HCT116 (cell line): ENCODE measurements around the gene ERGIC3. TPM values are rescaled to one million over a fixed set of nuclear protein-coding genes. Genes with fewer than 3 reads are reported as not detected.

ENCODE experiments used
- ATAC-seq: fragments of 200-7000 bp; cut with Tn5 transposase; 2 replicates; pipeline ENCODE4 v1.9.1; 2020; ENCODE audit warnings: mild to moderate bottlenecking, moderate library complexity
- BruUV-seq: library from RNA; stranded (reverse); fragments of 400-500 nt; replicated peaks from 2 replicates; lab custom pipeline; 2021; lab: Mats Ljungman, UMichigan
- CTCF ChIA-PET: fragments of 300-600 bp; sonication (Branson Sonifier 250); formaldehyde crosslinking; loops from one replicate; lab custom pipeline; 2021; ENCODE audit warnings: antibody characterized with exemption; lab: Charles Lee
- POLR2A ChIA-PET: fragments of 300-600, 350-600 bp; sonication (Branson Sonifier 250); formaldehyde crosslinking; loops from one replicate; lab custom pipeline; 2021; ENCODE audit warnings: antibody characterized with exemption; lab: Charles Lee
- RAD21 ChIA-PET, 2 experiments: fragments of 300-600 bp; sonication (Branson Sonifier 250); formaldehyde crosslinking; loops; one replicate each; lab custom pipeline; 2023; ENCODE audit warnings: low total read pairs in 2 of 2; ENCODE audit not compliant: uncharacterized antibody in 2 of 2, unreplicated experiment in 2 of 2, low non-redundant PET in 1 of 2; lab: Charles Lee
- DNase-seq: peaks from one replicate; pipeline ENCODE4 v3.0.0-alpha.2; 2010; ENCODE audit warnings: low read depth, low spot score
- H2AFZ ChIP-seq: fragments of 200-600 bp; shearing (Covaris generic), sonication (generic); 2 replicates; pipeline ENCODE4 v1.6.1; 2017; ENCODE audit warnings: low read depth, mixed run types, mixed read lengths, antibody characterized with exemption, low read length; ENCODE audit not compliant: poor library complexity, severe bottlenecking
- H3K27ac ChIP-seq: 2 replicates; pipeline ENCODE4 v1.5.1; 2012; ENCODE audit warnings: low read depth, low read length
- H3K27me3 ChIP-seq: fragments of 200-600 bp; sonication (generic); 2 replicates; pipeline ENCODE4 v1.6.1; 2016; ENCODE audit warnings: mixed run types, low read length, mixed read lengths; ENCODE audit not compliant: insufficient read depth
- H3K36me3 ChIP-seq, 2 experiments: fragments of 200-500 bp in 1 of 2; fragments of 200-600 bp in 1 of 2; sonication (Bioruptor generic) in 1 of 2; sonication (generic) in 1 of 2; 2 replicates each; pipeline versions ENCODE4 v1.5.1 to v1.6.1; 2014 to 2016; ENCODE audit warnings: low read length in 2 of 2, inconsistent platforms in 1 of 2, mixed read lengths in 1 of 2, mixed run types in 1 of 2; ENCODE audit not compliant: insufficient read depth in 2 of 2, control insufficient read depth in 1 of 2
- H3K4me1 ChIP-seq, 2 experiments: fragments of 200-600 bp in 1 of 2; sonication (generic) in 1 of 2; 2 replicates each; pipeline versions ENCODE4 v1.5.1 to v1.6.1; 2012 to 2017; ENCODE audit warnings: low read length in 2 of 2, inconsistent platforms in 1 of 2, mild to moderate bottlenecking in 1 of 2, mixed read lengths in 1 of 2, mixed run types in 1 of 2, moderate library complexity in 1 of 2; ENCODE audit not compliant: insufficient read depth in 2 of 2, control insufficient read depth in 1 of 2
- H3K4me2 ChIP-seq: fragments of 200-600 bp; sonication (generic); 2 replicates; pipeline ENCODE4 v1.6.1; 2017; ENCODE audit warnings: mixed run types, low read length, mixed read lengths
- H3K4me3 ChIP-seq, 2 experiments: fragments of 200-600 bp in 1 of 2; sonication (generic) in 1 of 2; replicated peaks in 1 of 2; 2 replicates each; pipeline ENCODE4 v1.5.1; 2011 to 2016; ENCODE audit warnings: low read length in 2 of 2, control low read depth in 1 of 2, low read depth in 1 of 2, mild to moderate bottlenecking in 1 of 2, mixed read lengths in 1 of 2, mixed run types in 1 of 2
- H3K79me2 ChIP-seq: fragments of 200-600 bp; sonication (generic); 2 replicates; pipeline ENCODE4 v1.6.1; 2017; ENCODE audit warnings: mild to moderate bottlenecking, mixed run types, low read length, moderate library complexity, mixed read lengths; ENCODE audit not compliant: insufficient read depth
- H3K9ac ChIP-seq: fragments of 200-600 bp; sonication (generic); 2 replicates; pipeline ENCODE4 v1.6.1; 2016; ENCODE audit warnings: low read length, mixed read lengths
- H3K9me2 ChIP-seq: fragments of 200-600 bp; sonication (generic), shearing (Covaris generic); 2 replicates; pipeline ENCODE4 v1.6.1; 2017; ENCODE audit warnings: mixed run types, mild to moderate bottlenecking, moderate library complexity; ENCODE audit not compliant: insufficient read depth
- H3K9me3 ChIP-seq, 2 experiments: fragments of 200-500 bp in 1 of 2; fragments of 200-600 bp in 1 of 2; sonication (Bioruptor generic) in 1 of 2; sonication (generic) in 1 of 2; 2 replicates each; pipeline ENCODE4 v1.6.1; 2014 to 2017; ENCODE audit warnings: low read length in 2 of 2, mixed read lengths in 2 of 2, inconsistent platforms in 1 of 2, low read depth in 1 of 2, mild to moderate bottlenecking in 1 of 2, mixed run types in 1 of 2, moderate library complexity in 1 of 2; ENCODE audit not compliant: control insufficient read depth in 1 of 2, insufficient read depth in 1 of 2
- H4K20me1 ChIP-seq: fragments of 200-600 bp; sonication (generic), shearing (Covaris generic); 2 replicates; pipeline ENCODE4 v1.6.1; 2017; ENCODE audit warnings: mixed run types, mild to moderate bottlenecking, moderate library complexity; ENCODE audit not compliant: insufficient read depth
- ATF3 ChIP-seq: IDR thresholded peaks from 2 replicates; pipeline ENCODE4 v1.6.1; 2012
- CBX3 ChIP-seq: IDR thresholded peaks from 2 replicates; pipeline ENCODE4 v1.6.1; 2012; ENCODE audit warnings: low read depth
- REST ChIP-seq: IDR thresholded peaks from 2 replicates; pipeline ENCODE4 v1.6.1; 2012; ENCODE audit warnings: low read depth
- SIN3A ChIP-seq: IDR thresholded peaks from 2 replicates; pipeline ENCODE4 v1.6.1; 2012; ENCODE audit warnings: low read depth
- ZFX ChIP-seq: fragments of 450-650 bp; IDR thresholded peaks from 2 replicates; pipeline ENCODE4 v1.6.1; 2017
- intact Hi-C: fragments of 100-400 bp; cut with micrococcal nuclease; formaldehyde crosslinking; loops from 2 replicates; pipeline ENCODE4 v1.10.0; 2022
- total RNA-seq: library from RNA; stranded (reverse); gene quantifications from one replicate; pipeline ENCODE4 v1.2.1, GENCODE V29; 2021; ENCODE audit not compliant: unreplicated experiment
- TF ChIP-seq, protein P1 (sequence below), 3 experiments: fragments of 200-600 bp in 1 of 3; sonication (generic) in 1 of 3; IDR thresholded peaks in 2 of 3; conservative IDR thresholded peaks in 1 of 3; 2 replicates each; pipeline ENCODE4 v1.5.1; 2012 to 2017; ENCODE audit warnings: low read depth in 2 of 3, low read length in 2 of 3, antibody characterized with exemption in 1 of 3, borderline replicate concordance in 1 of 3, control low read depth in 1 of 3, mild to moderate bottlenecking in 1 of 3, mixed read lengths in 1 of 3, mixed run types in 1 of 3, moderate library complexity in 1 of 3; ENCODE audit not compliant: insufficient read depth in 1 of 3
- TF ChIP-seq, protein P2 (sequence below): IDR thresholded peaks from 2 replicates; pipeline ENCODE4 v1.6.1; 2011; ENCODE audit warnings: mild to moderate bottlenecking, low read length, moderate library complexity; ENCODE audit not compliant: insufficient replicate concordance; ENCODE audit errors: extremely low read depth

The ERGIC3 gene
- total RNA-seq, 1 experiment from 2014 or later, result 229 TPM

- TF ChIP-seq REST (no peak), SIN3A (no peak), ZFX (no peak), CBX3 (no peak)
- TF ChIP-seq, protein P1, sequence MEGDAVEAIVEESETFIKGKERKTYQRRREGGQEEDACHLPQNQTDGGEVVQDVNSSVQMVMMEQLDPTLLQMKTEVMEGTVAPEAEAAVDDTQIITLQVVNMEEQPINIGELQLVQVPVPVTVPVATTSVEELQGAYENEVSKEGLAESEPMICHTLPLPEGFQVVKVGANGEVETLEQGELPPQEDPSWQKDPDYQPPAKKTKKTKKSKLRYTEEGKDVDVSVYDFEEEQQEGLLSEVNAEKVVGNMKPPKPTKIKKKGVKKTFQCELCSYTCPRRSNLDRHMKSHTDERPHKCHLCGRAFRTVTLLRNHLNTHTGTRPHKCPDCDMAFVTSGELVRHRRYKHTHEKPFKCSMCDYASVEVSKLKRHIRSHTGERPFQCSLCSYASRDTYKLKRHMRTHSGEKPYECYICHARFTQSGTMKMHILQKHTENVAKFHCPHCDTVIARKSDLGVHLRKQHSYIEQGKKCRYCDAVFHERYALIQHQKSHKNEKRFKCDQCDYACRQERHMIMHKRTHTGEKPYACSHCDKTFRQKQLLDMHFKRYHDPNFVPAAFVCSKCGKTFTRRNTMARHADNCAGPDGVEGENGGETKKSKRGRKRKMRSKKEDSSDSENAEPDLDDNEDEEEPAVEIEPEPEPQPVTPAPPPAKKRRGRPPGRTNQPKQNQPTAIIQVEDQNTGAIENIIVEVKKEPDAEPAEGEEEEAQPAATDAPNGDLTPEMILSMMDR (IDR thresholded peaks at IDR 0.05 in 2 of 3, conservative IDR thresholded peaks at IDR 0.05 in 1 of 3; ENCODE audit: borderline replicate concordance in 1 of 3, insufficient read depth in 1 of 3, low read depth in 2 of 3, low read length in 2 of 3), result no peak
Observed at GRCh38 chr20:35502352-35502751, 39.5 kb upstream of the ERGIC3 start (continued).

GRCh38 chr20:35503281-35503680 is 38.6 kb upstream of the ERGIC3 start:
- no peak overlapping the region for H3K4me3 ChIP-seq
- ChIA-PET POLR2A (no interaction called here), RAD21 (no interaction called here), CTCF (interaction anchor here (1.1 kb wide), 1 partner anchor 56 kb away, joined by 3 read pairs; no protein-coding TSS in a partner anchor)
- no peaks in the 10 kb centered on the region for H3K9me2 ChIP-seq
- H3K27ac ChIP-seq, result no peak overlapping the region
- no peak overlapping the region for H2AFZ ChIP-seq
- H3K36me3 ChIP-seq, result peaks cover 15 to 34% of the 10 kb centered on the region in 2 experiments; a peak in 3 of 4 replicates
- no peaks in the 10 kb centered on the region for H3K9me3 ChIP-seq
- TF ChIP-seq, protein P2, sequence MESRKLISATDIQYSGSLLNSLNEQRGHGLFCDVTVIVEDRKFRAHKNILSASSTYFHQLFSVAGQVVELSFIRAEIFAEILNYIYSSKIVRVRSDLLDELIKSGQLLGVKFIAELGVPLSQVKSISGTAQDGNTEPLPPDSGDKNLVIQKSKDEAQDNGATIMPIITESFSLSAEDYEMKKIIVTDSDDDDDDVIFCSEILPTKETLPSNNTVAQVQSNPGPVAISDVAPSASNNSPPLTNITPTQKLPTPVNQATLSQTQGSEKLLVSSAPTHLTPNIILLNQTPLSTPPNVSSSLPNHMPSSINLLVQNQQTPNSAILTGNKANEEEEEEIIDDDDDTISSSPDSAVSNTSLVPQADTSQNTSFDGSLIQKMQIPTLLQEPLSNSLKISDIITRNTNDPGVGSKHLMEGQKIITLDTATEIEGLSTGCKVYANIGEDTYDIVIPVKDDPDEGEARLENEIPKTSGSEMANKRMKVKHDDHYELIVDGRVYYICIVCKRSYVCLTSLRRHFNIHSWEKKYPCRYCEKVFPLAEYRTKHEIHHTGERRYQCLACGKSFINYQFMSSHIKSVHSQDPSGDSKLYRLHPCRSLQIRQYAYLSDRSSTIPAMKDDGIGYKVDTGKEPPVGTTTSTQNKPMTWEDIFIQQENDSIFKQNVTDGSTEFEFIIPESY, result no peak
- TF ChIP-seq CBX3, result no peak
- no peak for TF ChIP-seq ATF3
- H3K9ac ChIP-seq, result no peak overlapping the region
- BruUV-seq, result no TSS peak
- H3K27me3 ChIP-seq, result no peaks in the 10 kb centered on the region
- H3K4me1 ChIP-seq, result peaks cover 0 to 14% of the 10 kb centered on the region in 2 experiments; a peak in 2 of 4 replicates
- DNase-seq (no peak), ATAC-seq (no peak)
- intact Hi-C loops, result no loop called here
- no peaks in the 10 kb centered on the region for H3K79me2 ChIP-seq
- H4K20me1 ChIP-seq, result no peaks in the 10 kb centered on the region
- no peak overlapping the region for H3K4me2 ChIP-seq
